Hematopoietic multipotent progenitor cell treated with erythropoietin and hydrocortisone succinate and interleukin-3 and kit ligand, for 17 days (in vitro differentiated cells): Measurements from ENCODE around the gene COASY.
"Not testable (repeated sequence)": the region's sequence is repeated elsewhere in the genome, so short reads cannot be mapped to it uniquely, and the experiment has no call there.

ENCODE experiments used
- DNase-seq: peaks from one replicate; pipeline ENCODE4 v3.0.0-alpha.2; 2015; ENCODE audit warnings: low spot score

The COASY gene

DNA sequence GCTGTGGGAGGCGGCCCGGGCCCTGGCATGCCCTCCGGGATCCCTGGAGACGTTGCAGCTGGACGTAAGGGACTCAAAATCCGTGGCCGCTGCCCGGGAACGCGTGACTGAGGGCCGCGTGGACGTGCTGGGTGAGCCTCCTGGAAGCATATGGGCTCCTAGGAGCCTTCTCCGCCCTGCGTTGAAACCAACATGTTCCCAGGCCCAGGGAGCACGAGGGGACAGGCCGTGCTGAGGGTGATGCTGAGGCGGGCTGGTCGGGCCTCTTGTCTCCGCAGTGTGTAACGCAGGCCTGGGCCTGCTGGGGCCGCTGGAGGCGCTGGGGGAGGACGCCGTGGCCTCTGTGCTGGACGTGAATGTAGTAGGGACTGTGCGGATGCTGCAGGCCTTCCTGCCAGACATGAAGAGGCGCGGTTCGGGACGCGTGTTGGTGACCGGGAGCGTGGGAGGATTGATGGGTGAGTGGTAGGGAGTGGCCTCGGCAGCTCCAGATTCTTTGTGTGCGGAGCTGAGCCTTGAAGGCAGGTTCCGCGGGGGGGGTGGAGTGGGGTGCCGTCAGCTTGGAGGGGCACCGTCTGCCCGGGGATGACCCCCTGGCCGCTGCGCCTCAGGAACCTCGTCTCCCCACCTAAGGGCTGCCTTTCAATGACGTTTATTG is 8.7 kb upstream of the COASY start:
- no peak for DNase-seq

DNA sequence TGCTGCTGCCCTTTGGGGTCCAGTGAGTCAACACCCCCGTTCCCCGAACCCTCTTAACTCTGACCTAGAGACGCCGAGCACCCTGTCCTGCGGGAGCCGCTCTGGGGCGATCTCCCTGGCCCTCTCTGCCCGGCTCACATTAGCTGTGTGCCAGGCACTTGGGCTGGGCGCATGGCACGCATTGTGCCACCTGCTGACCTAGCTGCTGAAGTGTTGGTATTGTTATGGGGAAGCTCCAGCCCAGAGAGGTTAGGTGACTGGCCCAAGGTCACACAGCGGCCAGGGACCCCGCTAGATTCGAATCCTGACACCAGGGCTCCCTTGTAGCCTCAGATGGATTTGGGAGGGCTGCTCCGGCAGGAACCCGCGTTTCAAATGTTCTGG is 8.1 kb upstream of the COASY start:
- no peak for DNase-seq

DNA sequence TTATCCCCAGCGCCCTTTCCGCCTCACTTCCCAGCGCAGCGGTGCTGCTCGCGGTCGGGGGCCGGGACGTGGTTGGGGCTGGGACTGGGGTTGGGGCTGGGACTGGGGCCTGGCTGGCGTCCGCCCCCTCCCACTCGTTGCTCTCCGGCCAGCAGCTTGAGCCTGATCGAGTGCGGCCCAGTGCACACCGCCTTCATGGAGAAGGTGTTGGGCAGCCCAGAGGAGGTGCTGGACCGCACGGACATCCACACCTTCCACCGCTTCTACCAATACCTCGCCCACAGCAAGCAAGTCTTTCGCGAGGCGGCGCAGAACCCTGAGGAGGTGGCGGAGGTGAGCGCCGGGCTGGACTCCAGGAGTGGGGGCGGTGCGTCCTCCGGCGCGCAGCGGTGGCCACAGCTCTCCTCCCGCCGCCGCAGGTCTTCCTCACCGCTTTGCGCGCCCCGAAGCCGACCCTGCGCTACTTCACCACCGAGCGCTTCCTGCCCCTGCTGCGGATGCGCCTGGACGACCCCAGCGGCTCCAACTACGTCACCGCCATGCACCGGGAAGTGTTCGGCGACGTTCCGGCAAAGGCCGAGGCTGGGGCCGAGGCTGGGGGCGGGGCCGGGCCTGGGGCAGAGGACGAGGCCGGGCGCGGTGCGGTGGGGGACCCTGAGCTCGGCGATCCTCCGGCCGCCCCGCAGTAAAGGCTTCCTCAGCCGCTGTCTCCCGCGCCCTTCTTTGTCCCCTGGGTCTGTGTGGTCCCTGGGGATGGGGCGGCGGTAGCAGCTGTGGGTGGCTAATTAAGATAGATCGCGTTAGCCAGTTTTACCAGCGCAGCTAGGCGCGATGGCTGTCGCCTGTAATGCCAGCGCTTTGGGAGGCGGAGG is 7.5 kb upstream of the COASY start:
- DNase-seq: no peak

DNA sequence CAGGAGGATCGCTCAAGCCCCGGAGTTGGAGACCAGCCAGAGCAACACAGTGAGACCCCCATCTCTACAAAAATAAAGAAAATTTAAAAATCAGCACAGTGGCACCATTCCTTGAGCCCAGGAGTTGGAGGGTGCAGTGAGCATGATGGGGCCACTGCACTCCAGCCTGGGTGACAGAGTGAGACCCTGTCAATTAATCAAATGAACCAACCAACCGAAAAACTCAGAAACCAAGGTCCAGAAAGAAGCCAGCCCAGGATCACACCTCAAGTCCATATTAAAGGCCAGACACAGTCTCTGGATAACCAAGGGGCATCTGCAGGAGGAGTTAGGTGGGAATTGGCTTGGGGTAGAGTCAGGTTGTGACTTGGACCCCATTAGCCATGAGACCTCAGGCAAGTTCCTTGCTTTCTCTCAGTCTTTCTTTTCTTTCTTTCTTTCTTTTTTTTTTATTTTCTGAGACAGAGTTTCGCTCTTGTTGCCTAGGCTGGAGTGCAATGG is 6.8 kb upstream of the COASY start:
- no peak for DNase-seq

DNA sequence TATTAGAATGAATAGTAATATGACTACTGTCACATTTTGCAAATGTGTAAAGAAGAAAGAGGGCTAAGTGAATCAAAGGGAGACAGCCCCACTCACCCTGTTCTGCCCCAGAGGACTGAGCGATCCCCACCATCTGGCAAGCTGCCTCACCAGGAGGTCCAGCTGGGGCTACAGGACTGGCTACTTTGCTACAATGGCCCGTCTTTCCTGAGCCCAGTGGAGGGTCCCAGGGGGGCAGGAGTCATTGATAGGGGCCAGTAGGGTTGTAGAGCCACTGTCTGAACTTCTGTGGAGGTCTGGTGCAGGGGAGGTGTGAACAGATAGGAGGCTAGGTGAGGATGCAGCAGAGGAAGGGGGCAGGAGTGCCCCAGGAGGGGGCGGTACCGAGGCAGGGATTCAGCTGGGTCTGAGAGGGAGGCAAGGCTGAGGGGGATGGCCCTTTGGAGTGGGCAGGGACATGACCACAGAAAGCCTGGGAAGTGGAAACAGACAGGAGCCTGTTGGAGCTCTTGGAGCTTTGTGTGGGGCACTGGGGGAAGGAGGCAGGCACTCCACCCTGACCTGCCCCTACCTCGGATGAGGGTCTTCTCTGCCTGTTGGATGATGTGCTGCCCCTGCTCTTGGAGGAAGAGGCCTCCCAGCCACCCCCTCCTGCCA is 5.9 kb upstream of the COASY start:
- not testable (repeated sequence) for DNase-seq

DNA sequence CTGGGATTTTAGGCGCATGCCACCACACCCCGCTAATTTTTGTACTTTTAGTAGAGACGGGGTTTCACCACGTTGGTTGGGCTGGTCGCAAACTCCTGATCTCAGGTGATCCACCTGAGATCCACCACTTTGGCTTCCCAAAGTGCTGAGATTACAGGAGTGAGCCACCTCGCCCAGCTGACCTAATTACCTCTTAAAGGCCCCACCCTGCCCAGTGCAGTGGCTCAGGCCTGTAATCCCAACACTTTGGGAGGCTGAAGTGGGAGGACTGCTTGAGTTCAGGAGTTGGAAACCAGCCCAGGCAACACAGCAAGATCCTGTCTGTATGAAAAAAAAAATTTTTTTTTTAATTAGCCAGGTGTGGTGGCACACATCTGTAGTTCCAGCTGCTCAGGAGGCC is 2.9 kb upstream of the COASY start:
- DNase-seq: no peak

DNA sequence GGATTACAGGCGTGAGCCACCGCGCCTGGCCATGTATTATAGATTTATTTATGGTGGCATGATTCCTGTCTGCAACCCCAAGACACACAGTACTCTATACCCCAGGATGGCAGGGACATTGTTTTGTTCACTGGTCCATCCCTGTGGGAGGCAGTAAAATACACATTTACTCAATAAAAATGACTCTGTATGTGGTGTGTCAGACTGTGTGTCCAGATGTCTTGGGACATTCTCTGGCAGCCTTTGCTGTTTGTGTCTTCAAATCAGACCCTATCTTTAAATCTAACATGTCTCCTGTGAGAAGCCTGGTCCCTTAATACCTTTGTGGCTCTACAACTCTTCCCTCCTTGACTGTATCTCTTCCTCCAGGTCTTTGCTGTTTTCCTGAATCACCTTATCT is 1.7 kb upstream of the COASY start:
- no peak for DNase-seq

DNA sequence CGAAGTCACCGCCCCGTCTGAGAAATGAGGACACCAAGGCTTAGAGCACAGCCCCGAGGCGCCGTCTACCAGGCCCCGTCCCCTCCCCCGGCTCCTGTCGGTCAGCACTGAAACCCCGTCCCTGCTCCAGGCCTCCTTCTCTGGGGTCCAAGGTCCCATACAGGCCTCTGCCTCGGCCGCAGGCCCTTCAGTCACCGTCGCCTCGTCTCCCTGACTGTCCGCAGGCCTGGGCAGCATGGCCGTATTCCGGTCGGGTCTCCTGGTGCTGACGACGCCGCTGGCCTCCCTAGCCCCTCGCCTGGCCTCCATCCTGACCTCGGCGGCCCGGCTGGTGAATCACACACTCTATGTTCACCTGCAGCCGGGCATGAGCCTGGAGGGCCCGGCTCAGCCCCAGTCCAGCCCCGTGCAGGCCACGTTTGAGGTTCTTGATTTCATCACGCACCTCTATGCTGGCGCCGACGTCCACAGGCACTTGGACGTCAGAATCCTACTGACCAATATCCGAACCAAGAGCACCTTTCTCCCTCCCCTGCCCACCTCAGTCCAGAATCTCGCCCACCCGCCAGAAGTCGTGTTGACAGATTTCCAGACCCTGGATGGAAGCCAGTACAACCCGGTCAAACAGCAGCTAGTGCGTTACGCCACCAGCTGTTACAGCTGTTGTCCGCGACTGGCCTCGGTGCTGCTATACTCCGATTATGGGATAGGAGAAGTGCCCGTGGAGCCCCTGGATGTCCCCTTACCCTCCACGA is 617 bp downstream of the COASY start:
- DNase-seq: no peak

DNA sequence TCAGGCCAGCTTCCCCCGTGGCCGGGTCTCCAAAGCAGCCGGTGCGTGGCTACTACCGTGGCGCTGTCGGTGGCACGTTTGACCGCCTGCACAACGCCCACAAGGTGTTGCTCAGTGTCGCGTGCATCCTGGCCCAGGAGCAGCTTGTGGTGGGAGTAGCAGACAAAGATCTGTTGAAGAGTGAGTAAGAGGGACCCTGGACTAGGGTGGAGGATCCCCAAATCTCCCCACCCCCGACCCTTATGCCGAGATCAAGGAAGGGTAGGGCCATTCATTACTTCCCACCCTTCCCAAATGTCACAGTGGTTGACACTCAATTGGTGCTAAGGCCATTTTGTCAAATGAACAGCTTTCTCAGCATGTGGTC is 1.2 kb downstream of the COASY start:
- no peak for DNase-seq

DNA sequence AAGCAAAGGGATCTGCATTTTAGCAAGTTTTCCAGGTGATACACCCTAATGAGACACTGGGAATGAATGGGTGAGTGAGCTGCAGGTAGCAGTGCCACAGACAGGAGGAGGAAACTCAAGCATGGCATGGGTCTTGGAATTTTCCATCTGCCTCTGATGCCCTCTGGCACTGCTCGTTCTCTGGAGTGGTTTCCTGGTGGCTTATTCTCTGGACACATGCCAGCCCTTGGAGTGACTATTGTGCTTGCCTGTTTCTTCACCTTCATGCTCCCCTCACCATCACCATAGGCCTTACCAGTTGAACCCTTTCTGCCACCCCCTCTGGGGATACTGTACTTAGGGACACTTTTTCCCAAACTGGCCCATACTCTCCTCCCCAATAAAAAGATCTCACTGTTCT is 1.6 kb downstream of the COASY start:
- DNase-seq: no peak

DNA sequence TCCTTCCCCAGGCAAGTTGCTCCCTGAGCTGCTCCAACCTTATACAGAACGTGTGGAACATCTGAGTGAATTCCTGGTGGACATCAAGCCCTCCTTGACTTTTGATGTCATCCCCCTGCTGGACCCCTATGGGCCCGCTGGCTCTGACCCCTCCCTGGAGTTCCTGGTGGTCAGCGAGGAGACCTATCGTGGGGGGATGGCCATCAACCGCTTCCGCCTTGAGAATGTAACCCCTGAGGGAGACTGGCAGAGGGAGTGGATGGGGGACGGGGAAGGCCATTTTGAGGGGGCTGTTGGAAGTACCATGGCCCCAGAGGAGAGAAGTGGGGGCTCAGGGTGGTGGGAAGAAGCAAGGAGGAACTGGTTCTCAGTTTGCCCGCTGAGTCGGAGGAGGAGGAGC is 2.0 kb downstream of the COASY start:
- DNase-seq: no peak

DNA sequence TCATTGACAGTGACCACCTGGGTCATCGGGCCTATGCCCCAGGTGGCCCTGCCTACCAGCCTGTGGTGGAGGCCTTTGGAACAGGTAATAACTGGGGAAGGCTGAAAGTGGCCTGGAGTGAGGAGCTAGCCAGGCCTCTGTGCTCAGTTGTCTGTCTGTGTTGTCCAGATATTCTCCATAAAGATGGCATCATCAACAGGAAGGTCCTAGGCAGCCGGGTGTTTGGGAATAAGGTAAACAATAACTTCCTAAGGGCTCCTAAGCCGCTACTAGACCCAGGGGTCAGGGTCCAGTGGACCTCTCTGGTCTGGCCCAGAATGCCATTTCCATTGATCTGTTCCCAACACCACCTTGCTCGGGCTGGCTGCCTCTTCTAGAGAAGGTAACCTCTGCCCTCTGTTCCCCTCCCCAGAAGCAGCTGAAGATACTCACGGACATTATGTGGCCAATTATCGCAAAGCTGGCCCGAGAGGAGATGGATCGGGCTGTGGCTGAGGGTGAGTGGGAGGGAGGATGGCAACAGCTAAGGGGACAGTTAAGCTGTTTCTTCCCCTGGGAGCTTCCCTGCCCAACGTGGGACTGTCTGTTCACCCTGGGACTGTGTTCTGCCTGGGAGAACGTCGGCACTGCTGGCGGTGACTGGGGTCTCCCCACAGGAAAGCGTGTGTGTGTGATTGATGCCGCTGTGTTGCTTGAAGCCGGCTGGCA is 3.0 kb downstream of the COASY start:
- DNase-seq: no peak

DNA sequence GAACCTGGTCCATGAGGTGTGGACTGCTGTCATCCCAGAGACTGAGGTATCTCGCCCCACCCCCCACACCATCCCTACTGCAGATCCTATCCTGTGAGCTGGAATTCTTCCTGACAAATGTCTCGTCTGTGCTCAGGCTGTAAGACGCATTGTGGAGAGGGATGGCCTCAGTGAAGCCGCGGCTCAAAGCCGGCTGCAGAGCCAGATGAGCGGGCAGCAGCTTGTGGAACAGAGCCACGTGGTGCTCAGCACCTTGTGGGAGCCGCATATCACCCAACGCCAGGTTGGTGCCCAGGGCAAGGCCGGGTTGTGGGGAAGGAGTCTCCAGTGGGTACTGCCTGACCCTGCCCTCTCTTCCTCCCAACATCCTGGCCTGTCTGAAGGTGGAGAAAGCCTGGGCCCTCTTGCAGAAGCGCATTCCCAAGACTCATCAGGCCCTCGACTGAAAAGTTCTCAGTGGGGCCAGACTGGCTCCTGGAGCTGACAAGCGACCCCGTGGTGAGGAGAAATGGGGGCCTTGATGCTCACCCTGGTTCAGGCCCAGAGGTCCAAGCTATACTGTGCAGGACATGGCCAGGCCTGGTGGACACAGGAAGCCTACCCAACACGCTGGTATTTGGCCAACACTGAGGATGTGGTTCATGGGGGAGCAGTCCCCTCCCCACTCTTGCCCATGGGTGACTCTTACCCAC is 3.7 kb downstream of the COASY start:
- DNase-seq: no peak

DNA sequence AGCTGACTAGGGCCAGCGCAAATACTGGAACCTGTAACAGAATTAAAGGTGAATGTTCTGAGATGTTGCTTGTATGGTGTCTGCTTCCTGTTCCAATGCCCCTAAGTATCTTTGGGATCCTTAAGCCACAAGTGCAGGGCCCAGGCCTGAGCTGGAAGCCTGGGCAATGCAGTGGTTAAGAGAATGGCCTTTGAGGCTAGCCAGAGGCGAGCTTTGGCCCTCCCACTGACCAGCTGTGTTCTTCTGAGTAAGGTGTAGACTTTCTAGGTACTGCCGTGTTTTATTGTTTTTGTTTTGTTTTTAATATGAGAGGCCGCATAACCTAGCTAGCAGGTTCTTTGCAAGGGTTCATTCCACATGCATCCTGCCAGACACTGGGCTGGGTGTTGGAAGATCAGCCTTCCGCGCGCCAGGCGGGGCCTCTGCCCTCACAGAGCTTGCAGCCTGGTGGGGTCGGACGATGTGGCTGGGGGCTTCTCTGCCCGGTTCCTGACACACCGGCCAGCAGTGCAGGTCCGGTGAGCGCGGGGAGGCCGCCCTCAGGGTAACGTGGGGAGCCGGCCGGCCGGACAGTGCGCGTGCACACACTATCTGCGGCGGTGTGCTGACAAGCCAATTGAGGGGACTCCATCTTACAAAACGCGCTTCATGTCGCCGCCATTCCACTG is 4.4 kb downstream of the COASY start:
- no peak for DNase-seq

DNA sequence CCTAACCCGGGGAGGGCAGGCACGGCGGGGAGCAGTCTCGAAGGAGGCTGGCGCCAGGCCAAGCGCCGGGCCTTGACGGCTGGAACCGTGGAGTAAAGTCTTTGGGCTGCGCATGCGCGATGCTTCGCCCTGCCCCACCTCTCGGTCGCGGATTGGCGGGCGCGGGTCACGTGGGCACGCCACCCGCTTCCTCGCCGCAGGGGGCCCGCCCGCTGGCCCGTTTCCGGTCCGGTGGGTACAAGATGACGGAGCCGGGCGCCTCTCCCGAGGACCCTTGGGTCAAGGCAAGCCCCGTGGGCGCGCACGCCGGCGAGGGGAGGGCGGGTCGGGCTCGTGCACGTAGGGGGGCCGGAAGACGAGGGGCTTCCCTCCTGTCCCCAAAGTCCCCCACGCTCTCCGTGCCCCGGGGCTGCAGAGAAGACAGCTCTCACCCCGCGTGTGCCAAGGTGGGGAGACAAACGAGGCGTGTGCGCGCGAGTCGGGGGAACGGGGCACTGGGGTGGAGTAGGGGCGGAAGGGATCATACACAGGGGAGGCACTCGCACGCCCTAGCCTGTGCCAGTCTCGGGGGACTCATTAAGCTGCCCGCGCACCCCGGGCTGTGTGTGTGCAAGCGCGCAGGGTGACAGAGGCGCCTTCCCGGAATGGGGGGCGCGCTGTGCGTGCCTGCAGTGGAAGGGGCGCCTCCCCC is 5.1 kb downstream of the COASY start, which contains the start of gene MLX:
MLX (plus strand) TSS at position 218 of the 691 bp plus-strand sequence; CDS start at position 243, 25 bp downstream.
- DNase-seq: peak; percentile 98

DNA sequence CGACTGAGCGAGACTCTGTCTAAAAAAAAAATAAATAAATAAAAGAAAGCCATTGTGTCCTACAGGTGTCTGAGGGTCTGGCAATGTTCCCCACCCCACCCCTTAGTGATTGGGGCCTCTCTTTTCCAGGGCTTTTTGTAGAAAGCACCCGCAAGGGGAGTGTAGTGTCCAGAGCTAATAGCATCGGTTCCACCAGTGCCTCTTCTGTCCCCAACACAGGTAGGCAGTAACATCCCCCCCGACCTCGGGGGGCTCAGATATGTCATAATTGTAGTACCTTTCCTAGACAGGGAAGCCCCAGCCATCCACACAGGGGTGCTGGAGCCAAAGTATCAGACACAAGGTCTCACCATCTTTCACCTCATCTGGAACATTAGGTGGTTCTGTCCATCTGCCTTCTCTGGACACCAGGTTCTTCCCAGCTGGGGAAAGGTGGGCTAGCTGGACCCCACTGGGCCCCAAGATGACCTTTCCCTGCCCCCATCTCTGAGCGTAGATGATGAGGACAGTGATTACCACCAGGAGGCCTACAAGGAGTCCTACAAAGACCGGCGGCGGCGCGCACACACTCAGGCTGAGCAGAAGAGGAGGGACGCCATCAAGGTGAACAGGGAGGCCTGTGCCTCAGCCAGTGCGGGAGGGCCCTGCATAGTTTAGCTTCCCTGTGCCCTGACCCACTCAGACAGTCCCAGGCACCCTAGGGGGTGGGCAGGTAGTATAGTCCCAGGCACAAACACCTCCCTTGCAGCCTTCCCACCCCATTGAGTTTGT is 6.6 kb downstream of the COASY start:
- DNase-seq: no peak

DNA sequence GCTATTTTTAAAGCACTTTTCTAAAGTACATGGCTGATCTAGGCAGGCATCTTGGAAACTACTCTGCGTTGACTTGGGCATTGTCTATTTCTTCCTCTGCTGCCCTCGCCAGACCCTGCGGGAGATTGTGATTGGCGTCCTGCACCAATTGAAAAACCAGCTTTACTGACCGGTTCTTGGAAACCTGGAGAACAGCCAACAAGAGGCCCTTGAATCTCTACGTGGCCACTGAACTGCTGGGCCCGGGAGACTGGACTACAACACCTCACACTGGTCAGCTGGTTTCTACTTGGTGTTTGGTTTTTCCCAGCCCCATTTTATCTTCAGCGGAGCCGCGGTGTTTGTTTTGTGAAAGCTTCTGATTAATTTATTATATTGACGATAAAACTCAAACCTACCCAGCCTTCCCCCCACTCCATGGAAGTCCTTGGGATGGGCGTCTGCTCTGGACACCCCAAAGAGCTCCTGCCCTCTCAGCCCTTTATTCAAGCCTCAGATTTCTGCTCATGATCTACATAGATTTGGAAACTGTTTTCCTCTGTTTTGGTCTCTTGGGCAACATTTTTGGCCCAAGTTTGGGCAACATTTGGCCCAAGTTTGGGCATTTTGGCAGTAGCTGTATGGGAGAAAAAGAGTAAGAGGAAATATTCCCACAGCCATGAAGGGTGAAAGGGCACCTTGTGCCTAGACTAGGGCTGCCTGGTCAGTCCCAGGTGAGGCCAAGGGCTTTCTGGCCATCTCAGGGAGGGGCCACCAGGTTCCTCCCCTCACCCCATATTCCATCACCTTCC is 9.7 kb downstream of the COASY start:
- no peak for DNase-seq

DNA sequence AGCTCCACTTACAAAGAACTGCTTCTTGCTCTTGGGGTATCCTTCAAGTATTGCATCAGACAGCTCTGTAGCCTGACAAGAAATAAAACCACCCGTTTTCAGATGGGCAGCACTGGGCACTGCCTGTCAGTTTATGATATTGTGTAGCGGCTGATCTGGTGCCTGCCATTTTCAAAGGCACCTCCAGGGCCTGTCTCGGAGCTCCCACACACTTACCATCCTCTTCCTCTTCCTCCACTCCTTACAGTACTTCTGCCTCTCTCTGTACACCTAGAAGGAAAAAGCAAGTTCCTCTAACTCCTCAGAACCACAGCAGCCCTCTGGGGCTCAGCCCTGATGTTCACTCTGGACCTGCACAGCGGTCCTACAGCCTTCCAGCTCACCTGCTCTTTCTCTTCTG is 11.1 kb downstream of the COASY start:
- no peak for DNase-seq
